SK-N-SH (cell line): Measurements from ENCODE around the gene PRMT7.

ENCODE experiments used
- CHD2 ChIP-seq: fragments of 150-350 bp; IDR thresholded peaks from 2 replicates; pipeline ENCODE4 v1.6.1; 2018; ENCODE audit warnings: low read length; ENCODE audit not compliant: partially characterized antibody
- CTCF ChIP-seq: fragments of 200-600 bp; sonication (generic); IDR thresholded peaks from 2 replicates; pipeline ENCODE4 v1.6.1; 2017; ENCODE audit warnings: antibody characterized with exemption, mild to moderate bottlenecking, moderate library complexity
- EP300 ChIP-seq, 2 experiments: IDR thresholded peaks; 2 replicates each; pipeline versions ENCODE4 v1.4.0 to v1.6.1; 2012; ENCODE audit warnings: borderline replicate concordance in 1 of 2, low read depth in 1 of 2, low read length in 1 of 2
- GATA2 ChIP-seq: sonication (generic); formaldehyde crosslinking; IDR thresholded peaks from 2 replicates; pipeline ENCODE4 v1.5.0; 2020; ENCODE audit warnings: mild to moderate bottlenecking, missing genetic modification reagents
- JUND ChIP-seq: IDR thresholded peaks from 2 replicates; pipeline ENCODE4 v1.4.0; 2012
- MAX ChIP-seq: IDR thresholded peaks from 2 replicates; pipeline ENCODE4 v1.4.0; 2012; ENCODE audit warnings: low read depth
- NRF1 ChIP-seq: IDR thresholded peaks from 2 replicates; pipeline ENCODE4 v1.6.1; 2012; ENCODE audit warnings: low read depth, mild to moderate bottlenecking, low read length
- POLR2AphosphoS5 ChIP-seq: IDR thresholded peaks from 2 replicates; pipeline ENCODE4 v1.6.1; 2012; ENCODE audit warnings: low read depth, low read length
- TEAD4 ChIP-seq: IDR thresholded peaks from 2 replicates; pipeline ENCODE4 v1.4.0; 2012; ENCODE audit warnings: mild to moderate bottlenecking, borderline replicate concordance; ENCODE audit not compliant: insufficient read depth
- YY1 ChIP-seq: IDR thresholded peaks from 2 replicates; pipeline ENCODE4 v1.4.0; 2012; ENCODE audit warnings: low read depth, mild to moderate bottlenecking

DNA sequence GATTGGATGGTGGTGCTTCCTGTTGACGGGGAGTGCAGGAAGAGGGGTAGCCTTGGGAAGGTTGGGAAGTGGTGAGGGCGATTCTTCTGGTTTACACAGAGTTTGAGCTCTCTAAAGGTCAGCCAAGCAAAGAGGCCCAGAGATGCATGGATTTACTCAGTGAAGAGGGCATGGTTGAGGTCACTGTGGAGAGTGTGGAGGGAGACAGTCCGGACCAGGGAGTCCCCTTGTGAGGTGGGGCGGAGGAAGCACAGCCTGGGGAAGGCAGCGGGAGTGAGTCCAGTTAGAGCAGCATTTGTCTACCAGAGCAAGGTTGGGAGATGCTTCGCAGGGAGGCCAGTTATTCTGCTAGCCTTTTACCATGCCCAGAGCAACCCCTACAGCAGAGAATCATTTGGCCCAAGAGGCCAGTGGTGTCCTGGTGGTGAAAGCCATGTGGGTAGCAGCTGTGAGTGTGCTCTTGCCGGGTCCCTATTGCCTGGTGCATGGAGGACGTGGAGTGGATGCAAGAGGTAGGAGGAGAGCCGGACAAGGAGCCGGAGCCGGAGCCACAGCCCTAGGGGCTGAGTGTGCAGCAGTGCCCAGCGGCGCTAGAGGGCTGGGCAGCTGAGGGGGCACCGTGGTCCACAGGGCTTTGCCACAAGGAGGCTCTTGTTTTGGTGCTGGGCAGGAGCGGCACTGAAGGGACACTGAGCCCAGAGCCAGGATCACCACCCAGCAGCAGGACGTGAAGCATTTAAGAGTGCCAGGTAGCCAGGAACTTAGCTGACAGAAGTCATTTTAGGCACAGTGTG is 27.7 kb downstream of the PRMT7 start:
- TF ChIP-seq CTCF (no peak), MAX (no peak), NRF1 (no peak), YY1 (no peak), EP300 (IDR thresholded peaks at IDR 0.05; ENCODE audit: borderline replicate concordance in 1 of 2, low read depth in 1 of 2, low read length in 1 of 2) (no peak), GATA2 (CRISPR knock-in tag) (no peak), POLR2AphosphoS5 (no peak), JUND (no peak), CHD2 (no peak), TEAD4 (no peak)
